DMS153 treated with DMSO at 0.1 percent for 48 hours (cell line): ENCODE results near the gene PFDN5.
A peak's percentile ranks its signal among the peaks of the same experiment; 100 is the strongest.
"Not testable (repeated sequence)": the region's sequence is repeated elsewhere in the genome, so short reads cannot be mapped to it uniquely, and the experiment has no call there.

Experiments used
- DNase-seq: peaks from one replicate; lab custom pipeline; 2025; ENCODE audit not compliant: unreplicated experiment; lab: John Stamatoyannopoulos, UW

The PFDN5 gene

DNA sequence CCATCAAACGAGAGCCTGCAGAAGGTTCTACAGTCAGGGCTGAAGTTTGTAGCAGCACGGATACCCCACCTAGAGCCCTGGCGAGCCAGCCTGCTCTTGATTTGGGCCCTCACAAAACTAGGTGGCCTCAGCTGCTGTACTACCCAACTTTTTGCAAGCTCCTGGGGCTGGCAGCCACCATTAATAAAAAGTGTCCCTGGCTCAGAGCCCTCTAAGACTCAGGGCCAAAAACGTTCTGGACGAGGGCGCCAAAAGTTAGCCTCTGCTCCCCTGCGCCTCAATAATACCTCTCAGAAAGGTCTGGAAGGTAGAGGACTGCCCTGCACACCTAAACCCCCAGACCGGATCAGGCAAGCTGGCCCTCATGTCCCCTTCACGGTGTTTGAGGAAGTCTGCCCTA is 8.9 kb upstream of the PFDN5 start:
- no peak for DNase-seq

- peak; percentile 28 for DNase-seq
Measured at GRCh38 chr12:53287741-53288216, 7.6 kb upstream of the PFDN5 start.

DNA sequence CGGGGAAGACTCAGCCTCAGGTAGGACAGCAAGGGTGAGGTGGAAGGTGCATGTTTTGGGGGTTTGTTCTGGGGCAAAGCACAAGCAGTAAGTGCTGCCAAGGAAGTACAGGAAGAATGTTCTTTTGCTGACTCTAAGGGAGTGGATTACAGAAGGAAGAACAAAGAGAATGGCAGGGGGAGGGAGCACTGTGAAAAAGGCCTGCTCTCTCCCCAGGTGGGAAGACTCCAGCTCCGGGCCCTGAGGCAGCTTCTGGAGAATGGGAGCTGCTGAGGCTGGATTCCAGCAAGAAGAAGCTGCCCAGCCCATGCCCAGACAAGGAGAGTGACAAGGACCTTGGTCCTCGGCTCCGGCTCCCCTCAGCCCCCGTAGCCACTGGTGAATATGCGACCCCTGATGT is 7.0 kb upstream of the PFDN5 start:
- no peak for DNase-seq

- DNase-seq = no peak
Measured at GRCh38 chr12:53289891-53290290, 5.5 kb upstream of the PFDN5 start.

DNA sequence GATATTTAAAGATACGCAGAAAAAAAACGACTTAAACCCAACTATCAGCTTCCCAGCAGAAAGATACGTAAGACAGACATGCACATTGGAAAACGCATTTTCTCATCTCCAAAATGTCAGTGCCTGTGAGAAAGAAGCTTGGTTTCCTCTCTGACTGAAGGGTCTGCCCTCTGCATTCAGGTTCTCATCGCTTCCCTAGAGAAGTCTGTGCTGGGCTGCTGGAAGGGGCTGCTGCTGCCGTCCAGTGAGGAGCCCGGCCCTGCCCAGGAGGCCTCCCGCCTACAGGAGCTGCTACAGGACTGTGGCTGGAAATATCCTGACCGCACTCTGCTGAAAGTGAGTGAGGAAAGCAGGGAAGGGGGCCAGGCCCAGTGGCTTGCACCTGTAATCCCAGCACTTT is 4.7 kb upstream of the PFDN5 start:
- no peak for DNase-seq

GRCh38 chr12:53292426-53292825 is 2.9 kb upstream of the PFDN5 start:
- peak; percentile 55 for DNase-seq

DNA sequence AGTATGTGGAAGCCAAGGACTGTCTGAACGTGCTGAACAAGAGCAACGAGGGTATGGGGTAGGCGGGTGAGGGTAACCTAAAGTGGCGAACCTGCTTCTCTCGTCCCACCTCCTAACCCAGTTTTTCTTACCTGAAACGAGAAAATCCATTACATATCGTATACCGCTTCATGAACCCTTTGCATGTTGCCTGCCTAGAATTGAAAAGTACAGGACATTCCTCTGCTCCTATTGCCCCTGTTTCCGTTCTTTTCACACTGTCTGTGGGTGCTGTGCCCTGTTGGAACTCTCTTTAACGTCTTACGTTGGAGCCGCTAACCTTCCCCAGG is 513 bp downstream of the PFDN5 start:
- DNase-seq = no peak

DNA sequence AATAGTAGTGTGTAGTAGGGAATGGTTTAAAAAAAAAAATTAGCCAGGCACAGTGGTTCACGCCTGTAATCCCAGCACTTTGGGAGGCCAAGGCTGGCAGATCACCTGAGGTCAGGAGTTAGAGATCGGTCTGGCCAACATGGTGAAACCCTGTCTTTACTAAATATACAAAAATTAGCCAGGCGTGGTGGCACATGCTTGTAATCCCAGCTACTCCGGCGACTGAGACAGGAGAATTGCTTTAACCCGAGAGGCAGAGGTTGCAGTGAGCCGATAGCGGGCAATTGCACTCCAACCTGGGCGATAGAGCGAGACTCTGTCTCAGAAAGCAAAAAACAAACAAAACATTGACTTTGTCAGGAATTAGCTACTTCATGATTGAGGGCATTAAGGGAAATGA is 1.8 kb downstream of the PFDN5 start:
- not testable (repeated sequence) for DNase-seq

- DNase-seq = no peak
Measured at GRCh38 chr12:53298164-53298563, 2.8 kb downstream of the PFDN5 start.

GRCh38 chr12:53299101-53299453 is 3.7 kb downstream of the PFDN5 start:
- no peak for DNase-seq

- DNase-seq = peak; percentile 78
Measured at GRCh38 chr12:53299454-53300180, 4.3 kb downstream of the PFDN5 start, which contains the start of gene MYG1. TSS of gene MYG1 (plus strand) at chr12:53299695. CDS start at chr12:53299738, 43 bp downstream.

GRCh38 chr12:53300187-53300586 is 4.8 kb downstream of the PFDN5 start:
- no peak for DNase-seq

DNA sequence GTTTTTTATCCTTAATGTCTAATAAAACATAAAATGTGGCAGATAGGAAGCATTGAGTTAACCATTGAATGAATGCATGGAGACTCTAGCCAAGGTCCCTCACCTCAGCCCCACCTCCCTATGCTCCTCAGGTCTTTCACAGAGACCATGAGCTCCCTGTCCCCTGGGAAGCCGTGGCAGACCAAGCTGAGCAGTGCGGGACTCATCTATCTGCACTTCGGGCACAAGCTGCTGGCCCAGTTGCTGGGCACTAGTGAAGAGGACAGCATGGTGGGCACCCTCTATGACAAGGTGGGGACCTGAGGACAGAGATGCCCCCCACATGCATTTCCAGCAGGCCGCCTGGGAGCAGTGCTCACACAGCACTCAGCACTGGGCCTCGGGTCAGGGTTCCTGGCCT is 7.6 kb downstream of the PFDN5 start:
- DNase-seq = no peak

DNA sequence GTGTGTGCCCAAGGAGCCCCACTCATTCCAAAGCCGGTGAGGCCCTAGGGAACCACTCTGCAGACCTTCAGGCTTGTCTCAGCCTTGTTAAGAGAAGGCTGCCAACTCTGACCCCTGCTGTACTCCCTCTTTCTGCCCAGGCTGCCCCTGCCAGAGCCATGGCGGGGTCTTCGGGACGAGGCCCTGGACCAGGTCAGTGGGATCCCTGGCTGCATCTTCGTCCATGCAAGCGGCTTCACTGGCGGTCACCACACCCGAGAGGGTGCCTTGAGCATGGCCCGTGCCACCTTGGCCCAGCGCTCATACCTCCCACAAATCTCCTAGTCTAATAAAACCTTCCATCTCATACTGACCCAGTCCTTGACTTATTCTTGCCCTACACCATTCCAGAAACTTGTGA is 11.5 kb downstream of the PFDN5 start:
- DNase-seq = no peak

DNA sequence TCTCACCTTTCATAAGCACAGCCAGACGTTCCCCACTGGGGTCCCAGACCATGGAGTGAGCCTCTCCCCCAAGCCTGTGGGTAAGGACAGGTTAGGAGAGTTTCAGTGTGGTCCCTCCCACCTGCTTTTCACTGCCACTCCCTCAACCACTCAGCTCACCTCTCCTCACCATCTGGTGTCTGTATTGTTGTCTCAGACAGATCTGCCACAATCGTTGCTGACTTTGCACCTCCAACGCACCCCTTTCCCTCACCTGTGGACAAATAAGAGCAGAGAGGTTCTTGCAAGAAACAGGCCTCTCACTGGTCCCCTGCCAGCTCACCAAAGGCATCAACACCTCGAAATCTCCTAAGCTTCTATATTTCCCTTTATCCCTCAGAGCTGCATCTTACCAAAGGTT is 12.9 kb downstream of the PFDN5 start:
- no peak for DNase-seq

- DNase-seq = no peak
Measured at GRCh38 chr12:53313996-53314395, 18.7 kb downstream of the PFDN5 start.

DNA sequence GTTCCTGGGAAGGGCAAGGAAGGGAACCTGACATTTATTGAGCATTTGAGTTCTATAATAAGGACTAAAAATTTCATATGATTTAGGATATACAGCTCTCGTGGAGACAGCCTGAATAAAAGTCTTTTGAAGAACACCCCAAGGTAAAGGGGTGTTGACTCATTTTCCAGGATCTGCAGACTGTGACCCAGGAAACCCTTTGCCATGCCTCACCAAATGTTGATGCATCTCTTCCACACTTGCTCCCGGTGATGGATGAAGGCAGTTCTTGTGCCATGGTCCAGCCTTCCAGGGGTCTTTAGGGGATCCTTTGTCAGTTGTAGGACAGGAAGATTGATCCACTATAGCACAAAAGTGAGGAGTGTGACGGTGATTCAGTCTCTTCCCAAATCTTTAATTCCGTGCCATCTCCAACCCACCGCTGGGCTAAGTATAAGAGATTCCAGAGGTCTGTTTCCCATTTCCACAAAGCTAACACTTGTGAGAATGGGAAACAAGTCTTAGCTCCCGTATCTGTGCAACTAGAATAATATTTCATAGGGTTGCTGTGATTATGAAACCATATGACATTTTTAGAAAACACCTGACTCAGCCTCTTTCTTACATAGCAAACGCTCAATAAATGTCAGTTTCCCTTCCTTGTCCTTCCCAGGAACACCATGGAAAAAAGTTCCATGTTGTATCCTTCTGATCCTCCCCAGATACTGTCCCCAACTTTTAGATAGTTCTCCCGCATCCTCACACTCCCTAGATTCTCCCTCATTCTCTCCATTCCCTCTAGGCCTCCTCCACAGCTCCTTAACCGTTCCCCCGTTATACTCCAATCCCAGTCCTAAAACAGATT is 25.2 kb downstream of the PFDN5 start:
- no peak for DNase-seq

- peak; percentile 40 for DNase-seq
Measured at GRCh38 chr12:53324113-53324778, 28.9 kb downstream of the PFDN5 start.

GRCh38 chr12:53324779-53325510 is 29.6 kb downstream of the PFDN5 start:
- peak; percentile 73 for DNase-seq

GRCh38 chr12:53325511-53326061 is 30.2 kb downstream of the PFDN5 start:
- DNase-seq = no peak
